Testis (tissue), 2 donors: ENCODE measurements around the gene CDK18.

Experiments
- CTCF ChIP-seq, 3 experiments: fragments of 450-650 bp in 2 of 3; fragments of 200-600 bp in 1 of 3; sonication (generic) in 1 of 3; IDR thresholded peaks; one replicate each; pipeline ENCODE4 v1.5.1; 2016 to 2019; ENCODE audit warnings: antibody characterized with exemption in 3 of 3, mild to moderate bottlenecking in 2 of 3, moderate library complexity in 1 of 3
- POLR2A ChIP-seq: fragments of 450-650 bp; IDR thresholded peaks from one replicate; pipeline ENCODE4 v1.6.1; 2017; ENCODE audit warnings: antibody characterized with exemption, mild to moderate bottlenecking, moderate library complexity

DNA sequence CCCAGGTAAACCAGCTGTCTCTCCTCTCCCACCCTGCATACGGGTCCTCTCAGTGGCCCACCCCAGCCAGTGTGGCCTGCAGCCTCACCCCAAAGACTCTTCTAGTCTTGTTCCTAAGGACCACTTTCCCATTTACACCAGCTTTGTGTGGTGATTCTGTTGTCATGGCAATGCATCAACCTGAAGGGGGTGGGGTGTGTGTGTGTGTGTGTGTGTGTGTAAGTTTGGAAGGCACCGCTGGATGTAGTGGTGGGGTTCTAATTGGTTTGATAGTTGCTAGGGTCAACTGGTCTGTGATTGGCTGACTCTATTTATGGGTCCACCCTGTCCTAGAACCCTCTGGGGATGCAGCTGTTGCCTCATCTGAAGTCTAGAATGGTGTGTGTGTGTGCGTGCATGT is 4.7 kb upstream of the CDK18 start:
- no peak for TF ChIP-seq CTCF (IDR thresholded peaks at IDR 0.05)
- no peak for TF ChIP-seq POLR2A
